Subcutaneous adipose tissue (tissue), 4 donors: ENCODE measurements around the gene PARPBP. TPM values are rescaled to one million over a fixed set of nuclear protein-coding genes. Genes with fewer than 3 reads are reported as not detected.

Experiments used
- total RNA-seq, 4 donors: library from RNA; depleted of rRNA; stranded (reverse); fragments of >200 nt; gene quantifications; one replicate each; pipeline ENCODE4 v1.1.0, GENCODE V29; 2016
- TF ChIP-seq, protein P1 (sequence below): fragments of 450-650 bp; IDR thresholded peaks from one replicate; pipeline ENCODE4 v1.5.1; 2016; ENCODE audit warnings: low read depth, mild to moderate bottlenecking, control low read depth, antibody characterized with exemption, moderate library complexity

Gene PARPBP
- total RNA-seq, 4 donors from 2014 or later, result 2.1 to 3.9 (median 3.0) TPM

DNA sequence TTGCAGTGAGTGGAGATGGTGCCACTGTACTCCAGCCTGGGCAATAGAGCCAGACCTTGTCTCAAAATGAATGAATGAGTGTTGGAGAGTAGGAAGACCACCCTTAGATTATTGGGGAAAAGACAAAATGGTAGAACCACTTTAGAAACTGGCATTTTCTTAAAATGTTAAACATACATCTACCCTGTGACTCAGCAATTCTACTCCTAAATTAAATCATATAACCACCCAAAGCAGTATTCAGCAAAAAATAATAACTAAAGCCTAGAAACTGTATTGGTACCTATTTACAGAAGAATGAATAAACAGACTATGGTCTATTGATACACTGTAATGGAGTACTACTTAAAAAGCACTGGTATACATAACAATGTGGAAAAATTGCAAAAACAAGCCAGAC is 9.2 kb upstream of the PARPBP start:
- TF ChIP-seq, protein P1, sequence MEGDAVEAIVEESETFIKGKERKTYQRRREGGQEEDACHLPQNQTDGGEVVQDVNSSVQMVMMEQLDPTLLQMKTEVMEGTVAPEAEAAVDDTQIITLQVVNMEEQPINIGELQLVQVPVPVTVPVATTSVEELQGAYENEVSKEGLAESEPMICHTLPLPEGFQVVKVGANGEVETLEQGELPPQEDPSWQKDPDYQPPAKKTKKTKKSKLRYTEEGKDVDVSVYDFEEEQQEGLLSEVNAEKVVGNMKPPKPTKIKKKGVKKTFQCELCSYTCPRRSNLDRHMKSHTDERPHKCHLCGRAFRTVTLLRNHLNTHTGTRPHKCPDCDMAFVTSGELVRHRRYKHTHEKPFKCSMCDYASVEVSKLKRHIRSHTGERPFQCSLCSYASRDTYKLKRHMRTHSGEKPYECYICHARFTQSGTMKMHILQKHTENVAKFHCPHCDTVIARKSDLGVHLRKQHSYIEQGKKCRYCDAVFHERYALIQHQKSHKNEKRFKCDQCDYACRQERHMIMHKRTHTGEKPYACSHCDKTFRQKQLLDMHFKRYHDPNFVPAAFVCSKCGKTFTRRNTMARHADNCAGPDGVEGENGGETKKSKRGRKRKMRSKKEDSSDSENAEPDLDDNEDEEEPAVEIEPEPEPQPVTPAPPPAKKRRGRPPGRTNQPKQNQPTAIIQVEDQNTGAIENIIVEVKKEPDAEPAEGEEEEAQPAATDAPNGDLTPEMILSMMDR, result no peak

DNA sequence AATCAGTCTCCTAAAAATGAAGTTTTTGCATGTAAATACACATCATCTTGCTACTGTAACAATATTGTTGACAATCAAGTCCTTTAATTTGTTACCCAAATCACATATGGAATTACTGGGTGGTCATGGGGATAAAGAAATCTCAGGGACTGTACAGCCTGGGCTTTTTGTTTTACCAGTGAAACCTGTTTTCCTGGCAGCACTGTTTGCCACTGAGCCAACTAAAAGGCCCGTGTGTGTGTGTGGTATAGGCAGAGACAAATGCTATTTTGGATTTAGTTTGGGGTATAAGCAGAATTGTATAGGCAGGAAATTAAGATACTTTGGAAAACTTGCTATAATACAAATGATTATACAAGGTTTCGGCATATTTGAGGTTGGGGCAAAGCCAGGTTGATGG is 5.8 kb upstream of the PARPBP start:
- TF ChIP-seq, protein P1, result no peak

DNA sequence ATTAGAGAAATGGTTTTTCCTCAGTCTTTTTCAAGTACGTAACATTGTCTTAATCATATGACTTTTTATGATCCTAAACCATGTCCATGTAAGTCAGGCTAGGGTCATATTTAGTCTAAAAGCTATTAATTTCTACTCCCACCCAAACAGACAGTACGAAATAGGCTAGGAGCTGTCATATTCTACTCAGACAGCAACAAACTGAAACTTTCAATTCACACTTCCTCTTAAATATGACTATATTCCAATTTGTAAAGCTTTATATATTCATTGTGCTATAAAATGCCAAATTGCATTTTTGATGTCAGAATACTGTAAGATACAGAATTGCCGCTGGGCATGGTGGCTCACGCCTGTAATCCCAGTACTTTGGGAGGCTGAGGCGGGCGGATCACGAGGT is 3.6 kb upstream of the PARPBP start:
- TF ChIP-seq, protein P1, result no peak

DNA sequence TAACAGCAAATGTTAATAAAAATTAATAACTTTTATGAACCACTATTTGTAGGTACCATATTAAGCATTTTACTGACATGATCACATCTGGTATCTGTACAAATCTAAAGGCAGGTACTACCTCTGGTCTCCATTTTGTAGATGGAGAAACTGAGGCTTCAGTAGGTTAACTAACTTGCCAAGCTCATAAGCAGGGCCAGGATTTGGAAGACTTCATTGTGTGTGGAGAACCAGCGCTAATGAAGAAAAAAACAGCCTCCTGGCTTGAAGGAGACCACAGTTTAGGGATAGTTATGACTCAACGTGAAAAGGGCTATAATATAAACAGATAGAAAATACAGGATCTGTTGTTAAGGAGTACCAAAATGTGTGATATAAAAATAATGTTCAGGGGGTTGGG is 1.1 kb upstream of the PARPBP start:
- TF ChIP-seq, protein P1, result no peak

DNA sequence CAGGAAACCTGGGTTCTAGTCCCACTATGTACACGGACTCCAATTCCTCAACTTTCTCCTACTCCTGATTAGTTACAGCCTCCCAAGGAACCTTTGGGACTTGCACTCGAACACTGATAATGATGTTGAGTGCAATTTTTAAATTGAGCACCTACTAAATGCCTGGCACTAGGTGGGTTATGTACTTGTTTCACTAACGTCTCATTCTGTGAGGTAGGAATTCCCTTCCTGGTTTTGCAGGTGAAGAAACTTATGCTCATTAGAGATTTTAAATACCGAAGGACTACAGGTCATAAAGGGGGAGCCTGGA is 536 bp downstream of the PARPBP start:
- TF ChIP-seq, protein P1, result no peak

DNA sequence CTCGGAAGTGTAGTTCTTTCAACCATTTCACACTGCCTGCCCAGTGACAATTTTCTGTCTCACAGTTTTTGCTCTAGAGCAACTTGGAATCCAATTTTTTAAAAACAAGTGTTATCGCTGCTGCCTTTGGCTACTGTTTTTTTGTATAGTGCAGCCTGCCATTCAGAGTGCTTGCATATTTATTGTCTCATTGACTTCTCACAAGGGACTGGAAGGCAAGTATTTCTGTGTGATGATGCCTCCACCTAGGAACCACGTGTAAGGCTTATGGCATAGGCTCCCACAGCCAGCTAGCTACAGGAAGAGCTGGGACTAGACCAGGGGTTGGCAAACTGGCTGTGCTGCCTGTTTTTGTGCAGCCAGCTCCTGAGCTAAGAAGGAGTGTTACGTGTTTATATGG is 903 bp downstream of the PARPBP start:
- TF ChIP-seq, protein P1, result no peak

DNA sequence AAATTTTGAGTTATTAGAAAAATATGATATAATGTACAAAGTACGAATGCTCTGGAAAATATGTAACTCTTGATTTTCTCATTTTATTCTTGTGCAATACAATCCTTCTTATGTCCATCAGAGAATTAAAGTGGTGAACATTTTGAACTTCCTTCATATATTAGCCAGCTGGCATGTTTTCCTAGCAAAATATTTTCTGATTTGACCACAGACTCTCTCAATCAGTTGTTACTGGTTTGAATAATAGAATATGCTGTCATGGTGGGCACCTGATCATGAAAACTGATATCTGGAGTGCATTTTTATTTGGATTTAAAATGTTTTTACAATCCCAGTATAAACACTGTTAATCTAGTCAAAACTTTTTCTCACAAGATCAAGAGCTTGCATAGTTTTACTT is 24.2 kb downstream of the PARPBP start:
- TF ChIP-seq, protein P1, result no peak

DNA sequence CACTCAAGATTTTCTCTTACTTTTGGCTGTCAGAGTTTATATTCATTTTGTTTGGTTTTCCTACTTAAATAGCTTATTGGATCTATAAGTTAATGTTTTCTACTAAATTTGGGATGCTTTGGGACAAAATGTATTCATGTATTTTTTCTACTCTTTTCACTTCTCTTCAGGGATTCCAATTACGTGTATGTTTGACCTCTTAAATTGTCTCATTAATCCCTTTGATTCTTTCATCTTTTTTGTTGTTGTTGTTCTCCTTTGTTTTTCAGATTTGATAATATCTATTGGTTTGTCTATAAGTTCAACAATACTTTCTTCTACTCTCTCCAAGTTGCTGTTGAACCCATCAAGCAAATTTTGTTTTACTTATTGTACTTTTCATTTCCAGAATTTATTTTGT is 43.4 kb downstream of the PARPBP start:
- TF ChIP-seq, protein P1, result no peak
